SIG-M5 treated with dmso at 0.1 percent for 504 hours (cell line): ENCODE data around the gene RPH3AL.
A peak's percentile ranks its signal among the peaks of the same experiment; 100 is the strongest.

Source experiments
- DNase-seq: peaks from one replicate; lab custom pipeline; 2025; ENCODE audit not compliant: unreplicated experiment; lab: John Stamatoyannopoulos, UW

Gene RPH3AL

GRCh38 chr17:337022-337420 is 15.6 kb downstream of the RPH3AL start:
- no peak for DNase-seq

- no peak for DNase-seq
Observed at GRCh38 chr17:336110-337021, 16.2 kb downstream of the RPH3AL start.

GRCh38 chr17:335691-336090 is 16.9 kb downstream of the RPH3AL start:
- no peak for DNase-seq

GRCh38 chr17:334974-335481 is 17.6 kb downstream of the RPH3AL start:
- DNase-seq, result no peak

- DNase-seq, result no peak
Observed at GRCh38 chr17:333626-334396, 18.8 kb downstream of the RPH3AL start.

GRCh38 chr17:332558-333322 is 19.9 kb downstream of the RPH3AL start:
- DNase-seq, result no peak

- no peak for DNase-seq
Observed at GRCh38 chr17:332023-332422, 20.6 kb downstream of the RPH3AL start.

GRCh38 chr17:330993-331701 is 21.5 kb downstream of the RPH3AL start:
- DNase-seq, result no peak

GRCh38 chr17:329784-330420 is 22.7 kb downstream of the RPH3AL start:
- peak; percentile 10 for DNase-seq

GRCh38 chr17:327971-328370 is 24.6 kb downstream of the RPH3AL start:
- no peak for DNase-seq

GRCh38 chr17:327296-327695 is 25.3 kb downstream of the RPH3AL start:
- DNase-seq, result no peak

- no peak for DNase-seq
Observed at GRCh38 chr17:326010-326621, 26.5 kb downstream of the RPH3AL start.

GRCh38 chr17:325270-326009 is 27.2 kb downstream of the RPH3AL start:
- no peak for DNase-seq

- no peak for DNase-seq
Observed at GRCh38 chr17:323721-324571, 28.7 kb downstream of the RPH3AL start.

GRCh38 chr17:323181-323580 is 29.4 kb downstream of the RPH3AL start:
- no peak for DNase-seq

GRCh38 chr17:322006-322780 is 30.4 kb downstream of the RPH3AL start:
- no peak for DNase-seq

GRCh38 chr17:321386-321941 is 31.1 kb downstream of the RPH3AL start:
- DNase-seq, result no peak
